Parathyroid adenoma (tissue), 2 donors: ENCODE results near the gene RUSC2.
"Not testable (repeated sequence)": the region's sequence is repeated elsewhere in the genome, so short reads cannot be mapped to it uniquely, and the experiment has no call there.

Experiments
- H2AFZ ChIP-seq: fragments of 300-600 bp; sonication (generic); one replicate; pipeline ENCODE4 v1.7.0; 2017; ENCODE audit warnings: antibody characterized with exemption, mild to moderate bottlenecking
- H3K27ac ChIP-seq: fragments of 300-600 bp; sonication (generic); one replicate; pipeline ENCODE4 v1.7.0; 2017
- H3K27me3 ChIP-seq: fragments of 300-600 bp; sonication (generic); one replicate; pipeline ENCODE4 v1.7.0; 2017; ENCODE audit warnings: low read length; ENCODE audit not compliant: control insufficient read depth, insufficient read depth
- H3K36me3 ChIP-seq: fragments of 300-600 bp; sonication (generic); one replicate; pipeline ENCODE4 v1.7.0; 2017; ENCODE audit warnings: low read length; ENCODE audit not compliant: control insufficient read depth, insufficient read depth
- H3K4me1 ChIP-seq: fragments of 300-600 bp; sonication (generic); one replicate; pipeline ENCODE4 v1.7.0; 2017; ENCODE audit warnings: control low read depth
- H3K4me2 ChIP-seq: fragments of 300-600 bp; sonication (generic); one replicate; pipeline ENCODE4 v1.7.0; 2017; ENCODE audit warnings: low read length
- H3K4me3 ChIP-seq: fragments of 300-600 bp; sonication (generic); one replicate; pipeline ENCODE4 v1.7.0; 2017; ENCODE audit warnings: low read depth, low read length
- H3K79me2 ChIP-seq: fragments of 300-600 bp; sonication (generic); one replicate; pipeline ENCODE4 v1.7.0; 2017; ENCODE audit warnings: control low read depth
- H3K9ac ChIP-seq: fragments of 300-600 bp; sonication (generic); one replicate; pipeline ENCODE4 v1.7.0; 2017; ENCODE audit warnings: mild to moderate bottlenecking
- H3K9me3 ChIP-seq: fragments of 300-600 bp; sonication (generic); one replicate; pipeline ENCODE4 v1.7.0; 2017; ENCODE audit warnings: low read length; ENCODE audit not compliant: control insufficient read depth
- CTCF ChIP-seq: fragments of 300-600 bp; sonication (generic); IDR thresholded peaks from one replicate; pipeline ENCODE4 v1.7.0; 2017; ENCODE audit warnings: antibody characterized with exemption, mild to moderate bottlenecking
- donor health status: primary hyperparathyroidism.

The RUSC2 gene

DNA sequence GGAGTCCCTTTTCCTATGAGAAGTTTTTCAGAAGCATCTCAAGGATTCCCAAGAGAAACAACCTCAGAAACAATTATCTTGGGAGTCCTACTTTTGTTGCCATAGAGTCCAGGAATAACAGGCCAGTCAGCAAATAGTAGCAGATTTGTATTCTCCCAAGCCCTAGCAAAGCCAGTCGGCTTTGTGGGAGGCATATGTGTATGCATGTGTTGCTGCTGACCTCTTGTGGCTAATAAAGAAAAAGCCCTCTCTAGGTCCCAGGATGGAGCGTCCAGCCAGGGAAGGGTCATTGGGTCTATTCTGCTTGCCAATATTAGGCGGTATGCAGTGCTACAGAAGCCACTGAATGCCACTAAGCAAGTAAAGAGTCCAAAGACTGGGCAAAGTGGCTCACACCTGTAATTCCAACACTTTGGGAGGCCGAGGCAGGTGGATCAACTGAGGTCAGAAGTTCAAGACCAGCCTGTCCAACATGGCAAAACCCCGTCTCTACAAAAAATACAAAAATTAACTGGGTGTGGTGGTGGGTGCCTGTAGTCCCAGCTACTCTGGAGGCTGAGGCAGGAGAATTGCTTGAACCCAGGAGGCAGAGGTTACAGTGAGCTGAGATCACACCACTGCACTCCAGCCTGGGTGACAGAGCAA, 12.6 kb upstream of the RUSC2 start:
- not testable (repeated sequence) for H3K79me2 ChIP-seq, H3K9me3 ChIP-seq, H3K36me3 ChIP-seq, H2AFZ ChIP-seq, H3K27ac ChIP-seq, H3K4me2 ChIP-seq, H3K4me3 ChIP-seq, H3K9ac ChIP-seq, H3K4me1 ChIP-seq, H3K27me3 ChIP-seq
- TF ChIP-seq CTCF, result peak; percentile 72

DNA sequence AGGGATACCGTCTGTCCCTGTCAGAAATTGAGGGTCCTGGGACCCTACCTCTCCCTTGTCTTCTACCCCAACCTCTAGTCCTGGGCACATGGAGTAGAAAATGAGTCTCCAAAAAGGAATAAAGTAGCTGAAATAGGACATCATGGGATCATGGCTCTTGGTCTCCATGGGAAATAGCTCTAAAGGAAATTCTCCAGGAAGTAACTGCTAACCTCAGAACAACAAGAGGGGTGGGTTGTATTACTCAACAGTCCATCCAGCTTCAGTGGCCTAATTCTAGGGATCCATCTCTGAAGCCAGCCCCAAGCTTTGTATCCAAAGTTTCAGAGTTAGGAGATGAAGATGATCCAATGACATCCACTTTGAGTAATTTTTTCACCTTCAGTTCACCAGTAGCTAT, 11.0 kb upstream of the RUSC2 start:
- Histone ChIP-seq H3K4me3 (no peak overlapping the region), H3K4me2 (no peak overlapping the region), H3K79me2 (no peaks in the 10 kb centered on the region), H3K9ac (no peak overlapping the region), H3K27ac (no peak overlapping the region), H3K36me3 (no peaks in the 10 kb centered on the region), H2AFZ (no peak overlapping the region), H3K9me3 (no peaks in the 10 kb centered on the region), H3K4me1 (no peaks in the 10 kb centered on the region), H3K27me3 (no peaks in the 10 kb centered on the region)
- TF ChIP-seq CTCF, result no peak

- no peak overlapping the region for H3K4me2 ChIP-seq
- no peak overlapping the region for H2AFZ ChIP-seq
- H3K4me1 ChIP-seq, result no peaks in the 10 kb centered on the region
- H3K36me3 ChIP-seq, result no peaks in the 10 kb centered on the region
- no peaks in the 10 kb centered on the region for H3K79me2 ChIP-seq
- no peaks in the 10 kb centered on the region for H3K27me3 ChIP-seq
- no peak overlapping the region for H3K4me3 ChIP-seq
- peak; percentile 46 for TF ChIP-seq CTCF
- no peaks in the 10 kb centered on the region for H3K9me3 ChIP-seq
- H3K9ac ChIP-seq, result no peak overlapping the region
- no peak overlapping the region for H3K27ac ChIP-seq
These were observed 8.4 kb upstream of the RUSC2 start for GRCh38 chr9:35481347-35481975.

DNA sequence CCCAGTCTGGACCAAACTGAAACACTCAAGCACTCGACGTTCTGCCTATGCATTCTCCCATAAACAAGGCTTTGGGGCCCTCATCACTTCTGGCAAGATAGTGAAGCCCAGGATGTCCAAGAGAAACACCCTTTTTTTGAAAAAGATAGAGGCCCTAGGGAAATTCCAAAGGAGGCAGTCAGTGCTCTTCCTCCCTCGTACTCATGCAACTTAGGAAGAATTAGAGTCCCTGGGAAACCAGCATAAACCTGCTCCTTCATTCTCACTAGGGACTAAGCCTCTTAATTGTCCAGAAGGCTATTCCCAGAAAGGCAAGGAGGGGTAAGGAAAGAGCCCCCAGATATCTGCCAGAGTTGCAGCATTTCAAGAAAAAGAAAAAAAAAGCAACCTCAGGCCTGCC, 7.8 kb upstream of the RUSC2 start:
- no peak overlapping the region for H2AFZ ChIP-seq
- no peak overlapping the region for H3K4me2 ChIP-seq
- no peak overlapping the region for H3K27ac ChIP-seq
- no peak for TF ChIP-seq CTCF
- no peak overlapping the region for H3K9ac ChIP-seq
- no peaks in the 10 kb centered on the region for H3K36me3 ChIP-seq
- no peaks in the 10 kb centered on the region for H3K79me2 ChIP-seq
- H3K4me1 ChIP-seq, result no peaks in the 10 kb centered on the region
- H3K9me3 ChIP-seq, result no peaks in the 10 kb centered on the region
- no peak overlapping the region for H3K4me3 ChIP-seq
- H3K27me3 ChIP-seq, result no peaks in the 10 kb centered on the region

- Histone ChIP-seq H2AFZ (no peak overlapping the region), H3K27me3 (no peaks in the 10 kb centered on the region)
- no peak for TF ChIP-seq CTCF
These were observed 5.5 kb upstream of the RUSC2 start for GRCh38 chr9:35484406-35484805.

More at GRCh38 chr9:35484406-35484805, 5.5 kb upstream of the RUSC2 start:
- Histone ChIP-seq H3K4me3 (no peak overlapping the region), H3K9me3 (no peaks in the 10 kb centered on the region), H3K9ac (no peak overlapping the region), H3K27ac (no peak overlapping the region), H3K79me2 (no peaks in the 10 kb centered on the region), H3K4me1 (no peaks in the 10 kb centered on the region), H3K4me2 (no peak overlapping the region), H3K36me3 (no peaks in the 10 kb centered on the region)
